GM12872 (cell line): ENCODE results near the gene BMP2K.

Source experiments
- CTCF ChIP-seq: IDR thresholded peaks from 3 replicates; pipeline ENCODE4 v1.5.1; 2011; ENCODE audit warnings: low read depth, mild to moderate bottlenecking, low read length, moderate library complexity; ENCODE audit not compliant: insufficient read depth

Gene BMP2K

GRCh38 chr4:78781139-78781538 lies 5.0 kb downstream of the BMP2K start:
- no peak for TF ChIP-seq CTCF

- TF ChIP-seq CTCF: no peak
These were observed 5.8 kb downstream of the BMP2K start for GRCh38 chr4:78781924-78782323.

- no peak for TF ChIP-seq CTCF
These were observed 8.2 kb downstream of the BMP2K start for GRCh38 chr4:78784236-78784865.

- TF ChIP-seq CTCF: no peak
These were observed 11.3 kb downstream of the BMP2K start for GRCh38 chr4:78787392-78788006.

- no peak for TF ChIP-seq CTCF
These were observed 12.1 kb downstream of the BMP2K start for GRCh38 chr4:78788007-78788889.

GRCh38 chr4:78796526-78796925 lies 20.4 kb downstream of the BMP2K start:
- no peak for TF ChIP-seq CTCF

GRCh38 chr4:78797777-78798284 lies 21.7 kb downstream of the BMP2K start:
- no peak for TF ChIP-seq CTCF
